22Rv1 (cell line): Measurements from ENCODE around the gene KCNJ6.
"Not testable (repeated sequence)": the region's sequence is repeated elsewhere in the genome, so short reads cannot be mapped to it uniquely, and the experiment has no call there.

Experiments used
- H3K27ac ChIP-seq: fragments of 450-650 bp; 2 replicates; pipeline ENCODE4 v1.5.1; 2017
- ZFX ChIP-seq: fragments of 450-650 bp; IDR thresholded peaks from 2 replicates; pipeline ENCODE4 v1.6.1; 2017; ENCODE audit warnings: antibody characterized with exemption, borderline replicate concordance
- TF ChIP-seq, protein P1 (sequence below): fragments of 450-650 bp; IDR thresholded peaks from 2 replicates; pipeline ENCODE4 v1.5.1; 2017; ENCODE audit warnings: mild to moderate bottlenecking

KCNJ6 gene

DNA sequence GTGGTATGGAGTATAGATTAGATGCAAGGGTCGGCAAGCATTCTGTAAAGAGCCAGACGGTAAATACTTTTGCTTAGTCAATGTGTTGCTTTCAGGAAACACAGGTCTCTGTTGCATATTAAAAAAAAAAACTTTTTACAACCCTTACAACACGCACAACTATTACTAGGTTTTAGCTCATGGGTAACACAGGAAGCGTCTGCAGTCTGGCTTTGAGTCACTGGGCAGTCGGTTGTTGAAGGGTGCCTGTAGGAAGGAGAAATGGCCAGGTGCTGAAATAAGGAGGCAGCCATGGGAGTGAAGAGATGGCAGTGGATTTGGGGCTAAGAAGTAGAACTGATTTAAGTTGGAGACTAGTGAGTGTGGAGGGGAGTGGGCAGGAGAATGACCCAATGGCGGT is 192.1 kb downstream of the KCNJ6 start:
- H3K27ac ChIP-seq = no peak overlapping the region
- no peak for TF ChIP-seq ZFX
- TF ChIP-seq, protein P1, sequence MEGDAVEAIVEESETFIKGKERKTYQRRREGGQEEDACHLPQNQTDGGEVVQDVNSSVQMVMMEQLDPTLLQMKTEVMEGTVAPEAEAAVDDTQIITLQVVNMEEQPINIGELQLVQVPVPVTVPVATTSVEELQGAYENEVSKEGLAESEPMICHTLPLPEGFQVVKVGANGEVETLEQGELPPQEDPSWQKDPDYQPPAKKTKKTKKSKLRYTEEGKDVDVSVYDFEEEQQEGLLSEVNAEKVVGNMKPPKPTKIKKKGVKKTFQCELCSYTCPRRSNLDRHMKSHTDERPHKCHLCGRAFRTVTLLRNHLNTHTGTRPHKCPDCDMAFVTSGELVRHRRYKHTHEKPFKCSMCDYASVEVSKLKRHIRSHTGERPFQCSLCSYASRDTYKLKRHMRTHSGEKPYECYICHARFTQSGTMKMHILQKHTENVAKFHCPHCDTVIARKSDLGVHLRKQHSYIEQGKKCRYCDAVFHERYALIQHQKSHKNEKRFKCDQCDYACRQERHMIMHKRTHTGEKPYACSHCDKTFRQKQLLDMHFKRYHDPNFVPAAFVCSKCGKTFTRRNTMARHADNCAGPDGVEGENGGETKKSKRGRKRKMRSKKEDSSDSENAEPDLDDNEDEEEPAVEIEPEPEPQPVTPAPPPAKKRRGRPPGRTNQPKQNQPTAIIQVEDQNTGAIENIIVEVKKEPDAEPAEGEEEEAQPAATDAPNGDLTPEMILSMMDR = no peak

DNA sequence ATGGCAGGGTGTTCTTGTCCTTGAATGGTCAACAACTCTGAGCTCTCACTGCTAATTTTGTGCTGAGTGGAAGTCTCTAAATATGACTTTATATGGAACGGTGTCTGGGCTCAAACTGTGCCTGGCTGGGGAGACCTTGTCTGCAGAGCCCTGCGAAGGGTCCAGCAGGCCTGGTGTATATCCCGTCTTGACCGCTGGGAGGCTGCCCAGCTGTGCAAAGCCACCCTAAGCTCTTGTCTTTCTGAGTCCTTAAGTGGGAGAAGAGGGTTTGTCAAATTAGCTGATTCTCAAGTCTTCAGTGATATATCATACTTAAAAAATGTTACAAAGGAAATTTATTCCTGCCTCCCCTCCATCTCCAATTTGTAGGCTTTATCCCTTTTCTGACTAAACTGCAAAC is 198.7 kb downstream of the KCNJ6 start:
- TF ChIP-seq, protein P1 = peak; percentile 19; the same call in 1 of the 2 replicates
- TF ChIP-seq ZFX = no peak
- no peak overlapping the region for H3K27ac ChIP-seq

DNA sequence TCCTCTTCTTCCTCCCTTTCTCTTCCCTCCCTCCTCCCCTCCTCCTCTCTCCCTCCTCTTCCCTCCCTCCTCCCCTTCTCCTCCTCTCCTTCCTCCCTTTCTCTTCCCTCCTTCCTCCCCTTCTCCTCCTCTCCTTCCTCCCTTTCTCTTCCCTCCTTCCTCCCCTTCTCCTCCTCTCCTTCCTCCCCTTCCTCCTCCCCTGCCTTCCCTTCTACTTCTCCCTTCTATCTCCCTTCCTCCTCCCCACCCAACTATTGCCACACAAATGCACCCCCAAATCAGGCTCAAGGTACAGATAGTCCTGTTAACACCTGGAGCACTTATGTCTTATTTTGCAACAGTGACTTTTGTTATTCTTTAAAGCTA is 203.7 kb downstream of the KCNJ6 start:
- H3K27ac ChIP-seq = not testable (repeated sequence)

DNA sequence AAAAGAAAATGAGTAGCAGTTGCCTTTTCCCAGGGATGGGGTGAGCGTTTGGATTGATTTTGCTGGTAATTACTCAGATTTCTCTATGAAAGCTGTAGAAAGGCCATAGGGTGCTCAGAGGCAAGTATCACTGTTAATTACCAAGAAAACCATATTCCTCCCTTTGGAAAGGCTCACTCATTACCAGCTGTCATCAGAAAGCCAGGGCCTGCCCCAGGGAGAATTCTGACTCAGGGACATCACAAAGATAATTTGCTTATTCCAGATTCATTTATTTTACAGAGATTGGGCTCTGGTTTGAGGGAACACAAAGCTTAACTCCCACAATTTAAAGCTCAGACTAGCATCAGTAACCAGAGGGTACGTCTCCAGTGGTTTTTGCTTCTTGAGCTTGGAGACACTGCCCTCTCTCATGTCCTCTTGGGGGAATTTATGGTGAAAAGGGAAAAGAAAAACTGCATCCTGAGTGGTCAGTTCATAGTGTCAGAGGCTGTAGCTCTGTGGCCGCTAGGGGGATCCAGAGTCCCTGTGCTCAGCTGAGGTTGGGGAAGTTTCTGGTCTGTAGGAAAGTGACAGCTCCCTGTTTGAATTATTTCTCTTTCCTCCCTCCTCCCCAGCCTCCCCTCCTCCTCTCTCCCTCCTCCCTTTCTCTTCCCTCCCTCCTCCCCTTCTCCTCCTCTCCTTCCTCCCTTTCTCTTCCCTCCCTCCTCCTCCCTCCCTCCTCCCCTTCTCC is 204.3 kb downstream of the KCNJ6 start:
- no peak overlapping the region for H3K27ac ChIP-seq
- TF ChIP-seq, protein P1 = peak; percentile 76
- no peak for TF ChIP-seq ZFX

DNA sequence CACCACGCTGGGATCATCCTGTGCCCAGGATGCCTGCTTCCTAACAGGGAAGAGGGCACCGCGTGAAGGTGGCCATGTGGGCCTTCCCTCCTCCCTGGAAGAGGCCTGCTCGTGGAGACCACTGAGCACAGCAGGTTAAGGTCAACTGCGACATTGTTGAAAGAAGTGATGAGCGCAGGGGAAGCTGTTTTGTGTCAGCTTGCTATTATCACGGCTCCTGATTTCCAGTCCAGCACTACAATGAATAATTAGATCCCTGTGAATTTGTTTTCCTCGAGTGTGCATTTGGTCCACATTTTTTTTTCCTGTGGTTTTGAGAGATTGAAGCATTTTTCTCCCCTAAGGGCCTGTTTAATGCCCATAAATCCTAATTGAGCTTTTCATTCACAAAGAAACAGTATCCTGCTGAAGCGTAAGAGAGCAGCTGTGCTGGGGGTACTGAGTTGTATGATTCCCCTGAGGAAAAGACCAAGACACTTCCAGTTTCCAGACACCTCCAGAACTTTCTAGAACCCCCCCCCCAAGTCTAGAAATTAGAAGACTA is 204.9 kb downstream of the KCNJ6 start:
- no peak overlapping the region for H3K27ac ChIP-seq
- TF ChIP-seq ZFX = no peak
- TF ChIP-seq, protein P1 = no peak

DNA sequence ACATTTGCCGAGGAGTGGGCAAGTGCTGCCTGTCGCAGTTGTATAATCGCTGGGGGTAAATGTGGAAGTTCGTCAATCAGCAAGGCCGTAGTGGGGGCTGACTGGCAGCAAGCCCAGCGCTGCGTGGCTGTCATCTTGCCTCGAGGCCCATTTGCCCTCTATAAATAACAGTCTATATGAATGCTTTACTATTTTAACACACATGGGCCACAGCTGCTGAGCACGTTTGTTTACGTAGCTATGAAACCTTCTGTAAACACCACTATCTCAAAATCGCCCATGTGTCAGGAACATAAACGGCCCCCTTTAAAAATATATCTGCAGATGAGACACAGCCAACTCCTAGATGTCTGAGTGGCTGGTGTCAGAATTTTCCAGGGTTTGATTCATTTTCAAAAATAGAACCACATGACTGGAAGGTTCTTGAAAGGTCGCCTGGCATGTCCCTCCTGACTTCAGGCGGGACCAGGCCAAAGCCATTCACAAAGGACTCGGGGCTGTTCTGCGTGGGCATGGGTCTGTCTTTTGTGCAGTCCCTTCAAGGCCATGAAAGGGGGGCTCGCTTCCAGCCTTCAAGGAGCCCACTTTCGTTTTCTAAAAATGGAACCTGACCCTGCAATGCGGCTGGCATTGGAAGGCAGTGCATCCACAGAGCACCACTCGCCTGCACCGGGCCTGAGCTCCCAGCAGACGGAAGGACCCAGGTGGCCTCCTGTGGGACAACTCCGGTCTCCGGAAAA is 205.5 kb downstream of the KCNJ6 start:
- TF ChIP-seq, protein P1 = no peak
- TF ChIP-seq ZFX = no peak
- H3K27ac ChIP-seq = no peak overlapping the region

DNA sequence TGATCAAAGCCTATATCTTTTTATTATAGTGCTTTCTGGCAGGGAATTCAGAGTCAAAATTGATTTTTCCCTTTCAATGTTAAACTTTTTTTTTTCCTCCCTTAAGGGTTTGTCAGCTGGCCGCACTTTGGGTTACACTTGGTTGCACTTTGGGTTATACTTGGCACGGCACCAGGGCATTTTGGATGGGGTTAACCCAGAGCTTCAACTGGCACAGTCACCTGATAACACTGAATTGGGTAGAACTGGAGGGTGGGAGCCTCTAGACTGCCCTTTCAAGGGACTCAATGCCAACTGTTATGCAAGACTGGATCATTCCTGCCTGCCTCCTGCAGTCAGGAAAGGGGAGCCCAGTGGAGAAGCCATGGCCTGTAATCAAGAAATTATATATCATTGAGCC is 211.5 kb downstream of the KCNJ6 start:
- no peak overlapping the region for H3K27ac ChIP-seq
- TF ChIP-seq, protein P1 = no peak
- TF ChIP-seq ZFX = no peak

DNA sequence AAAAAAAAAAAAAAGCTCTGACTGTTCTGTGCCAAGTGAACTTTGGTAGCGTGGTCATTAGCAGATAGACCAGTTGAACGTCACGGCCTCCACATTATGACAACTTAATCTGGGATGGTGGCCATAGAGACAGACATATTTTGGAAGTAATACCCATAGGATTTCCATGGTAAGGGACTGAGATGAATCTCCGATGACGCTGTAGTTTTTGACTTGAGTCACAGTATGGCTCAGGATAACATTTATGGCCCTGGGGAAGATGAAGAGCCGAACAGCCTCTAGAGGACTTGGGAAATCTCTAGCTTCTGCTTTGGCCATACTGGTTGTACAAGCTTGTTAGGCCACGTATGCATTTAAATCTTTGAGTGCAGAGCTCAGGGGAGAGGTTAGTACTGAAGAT is 214.0 kb downstream of the KCNJ6 start:
- no peak for TF ChIP-seq ZFX
- TF ChIP-seq, protein P1 = no peak
- no peak overlapping the region for H3K27ac ChIP-seq
